Calu3 (cell line): ENCODE measurements around the gene ITCH. TPM values are rescaled to one million over a fixed set of nuclear protein-coding genes. Genes with fewer than 3 reads are reported as not detected.

Experiments used
- BruUV-seq: library from RNA; stranded (reverse); fragments of 400-500 nt; replicated peaks from 2 replicates; lab custom pipeline; 2021; lab: Mats Ljungman, UMichigan
- CTCF ChIA-PET: fragments of 300-600 bp; sonication (Branson Sonifier 250); formaldehyde crosslinking; loops from one replicate; lab custom pipeline; 2022; ENCODE audit warnings: antibody characterized with exemption; lab: Charles Lee
- DNase-seq: peaks from one replicate; pipeline ENCODE4 v3.0.0; 2022
- H3K27ac Mint-ChIP-seq: one replicate; pipeline ENCODE4 v1.8.0; 2022; ENCODE audit warnings: mixed read lengths; ENCODE audit not compliant: unreplicated experiment
- H3K27me3 Mint-ChIP-seq: one replicate; pipeline ENCODE4 v1.8.0; 2022; ENCODE audit warnings: mixed read lengths; ENCODE audit not compliant: unreplicated experiment
- H3K36me3 Mint-ChIP-seq: one replicate; pipeline ENCODE4 v1.8.0; 2022; ENCODE audit warnings: mild to moderate bottlenecking, moderate library complexity, mixed read lengths; ENCODE audit not compliant: insufficient read depth, unreplicated experiment
- H3K4me1 Mint-ChIP-seq: one replicate; pipeline ENCODE4 v1.8.0; 2022; ENCODE audit warnings: mild to moderate bottlenecking, low read depth, mixed read lengths; ENCODE audit not compliant: unreplicated experiment
- H3K4me3 Mint-ChIP-seq: one replicate; pipeline ENCODE4 v1.8.0; 2022; ENCODE audit warnings: mild to moderate bottlenecking, low read depth, moderate library complexity, mixed read lengths; ENCODE audit not compliant: unreplicated experiment
- H3K9me3 Mint-ChIP-seq: one replicate; pipeline ENCODE4 v1.8.0; 2022; ENCODE audit warnings: low read depth, mixed read lengths; ENCODE audit not compliant: unreplicated experiment
- intact Hi-C: fragments of 100-400 bp; cut with micrococcal nuclease; formaldehyde crosslinking; loops from one replicate; pipeline ENCODE4 v1.10.0; 2022; ENCODE audit not compliant: unreplicated experiment
- total RNA-seq: library from RNA; stranded (reverse); gene quantifications from 2 replicates; pipeline ENCODE4 v1.2.3, GENCODE V29; 2022
- TF ChIP-seq, protein P1 (sequence below): fragments of 200-600 bp; IDR thresholded peaks from one replicate; pipeline ENCODE4 v1.8.0; 2022; ENCODE audit warnings: antibody characterized with exemption; ENCODE audit not compliant: unreplicated experiment

Gene ITCH
- total RNA-seq, 1 experiment from 2014 or later: 91.6 TPM

DNA sequence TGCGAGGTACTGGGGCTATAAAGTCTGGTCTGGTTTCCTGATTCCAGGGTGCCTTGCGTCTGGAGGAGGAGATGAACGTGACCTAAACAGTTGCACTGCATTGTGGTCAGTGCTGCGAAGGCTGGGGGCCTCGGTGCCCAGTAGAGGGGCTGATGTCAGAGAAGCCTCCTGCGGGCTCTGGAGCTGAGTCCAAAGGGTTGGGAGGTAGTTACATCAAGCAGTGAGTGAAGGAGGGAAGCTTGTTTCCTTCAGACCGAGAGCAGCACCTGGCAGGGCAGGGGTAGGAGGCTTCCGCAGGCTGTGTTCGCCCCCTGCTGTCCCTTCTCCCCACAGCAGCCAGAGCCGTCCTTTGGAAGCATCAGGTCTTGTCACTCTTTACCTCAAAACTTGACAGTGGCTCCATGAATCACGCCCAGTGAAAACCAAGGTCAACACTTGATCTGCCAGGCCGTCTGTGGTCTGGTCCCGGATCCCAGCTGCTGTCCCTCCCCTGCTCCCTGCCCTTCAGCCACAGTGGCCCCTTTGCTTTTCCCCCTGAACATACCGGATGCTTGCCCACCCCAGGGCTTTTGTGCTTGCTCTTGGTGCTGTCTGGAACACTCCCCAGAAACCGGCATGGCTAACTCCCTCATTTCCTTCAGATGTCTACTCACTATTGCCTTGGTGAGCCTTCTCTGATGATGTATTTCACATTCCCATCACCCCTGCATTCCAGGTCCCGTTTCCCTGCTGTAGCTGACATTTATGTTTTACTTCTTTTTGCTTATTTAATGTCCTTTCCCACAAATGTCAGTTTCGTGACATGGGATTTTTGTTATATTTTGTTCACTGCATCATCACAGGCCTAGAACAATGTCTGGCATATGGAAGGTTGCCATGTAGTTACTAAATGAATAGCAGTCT is 160.1 kb downstream of the ITCH start:
- TF ChIP-seq, protein P1, sequence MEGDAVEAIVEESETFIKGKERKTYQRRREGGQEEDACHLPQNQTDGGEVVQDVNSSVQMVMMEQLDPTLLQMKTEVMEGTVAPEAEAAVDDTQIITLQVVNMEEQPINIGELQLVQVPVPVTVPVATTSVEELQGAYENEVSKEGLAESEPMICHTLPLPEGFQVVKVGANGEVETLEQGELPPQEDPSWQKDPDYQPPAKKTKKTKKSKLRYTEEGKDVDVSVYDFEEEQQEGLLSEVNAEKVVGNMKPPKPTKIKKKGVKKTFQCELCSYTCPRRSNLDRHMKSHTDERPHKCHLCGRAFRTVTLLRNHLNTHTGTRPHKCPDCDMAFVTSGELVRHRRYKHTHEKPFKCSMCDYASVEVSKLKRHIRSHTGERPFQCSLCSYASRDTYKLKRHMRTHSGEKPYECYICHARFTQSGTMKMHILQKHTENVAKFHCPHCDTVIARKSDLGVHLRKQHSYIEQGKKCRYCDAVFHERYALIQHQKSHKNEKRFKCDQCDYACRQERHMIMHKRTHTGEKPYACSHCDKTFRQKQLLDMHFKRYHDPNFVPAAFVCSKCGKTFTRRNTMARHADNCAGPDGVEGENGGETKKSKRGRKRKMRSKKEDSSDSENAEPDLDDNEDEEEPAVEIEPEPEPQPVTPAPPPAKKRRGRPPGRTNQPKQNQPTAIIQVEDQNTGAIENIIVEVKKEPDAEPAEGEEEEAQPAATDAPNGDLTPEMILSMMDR: peak; percentile 88
- CTCF ChIA-PET: interaction anchor here (0.6 to 2.7 kb wide), 14 partner anchors 9 to 1800 kb away, joined by 3 to 51 read pairs (median 4); partner anchors contain the start of gene AHCY
- Mint-ChIP-seq H3K27ac (peak overlapping the region; percentile 39), H3K4me3 (no peak overlapping the region), H3K9me3 (no peaks in the 10 kb centered on the region), H3K4me1 (peaks cover 71% of the 10 kb centered on the region), H3K27me3 (no peaks in the 10 kb centered on the region), H3K36me3 (peaks cover 58% of the 10 kb centered on the region)
- intact Hi-C loops: loop anchor here (2.0 to 5.0 kb wide), 2 partner anchors 41 to 210 kb away; no protein-coding TSS in a partner anchor
- DNase-seq: peak; percentile 84
- no TSS peak for BruUV-seq

DNA sequence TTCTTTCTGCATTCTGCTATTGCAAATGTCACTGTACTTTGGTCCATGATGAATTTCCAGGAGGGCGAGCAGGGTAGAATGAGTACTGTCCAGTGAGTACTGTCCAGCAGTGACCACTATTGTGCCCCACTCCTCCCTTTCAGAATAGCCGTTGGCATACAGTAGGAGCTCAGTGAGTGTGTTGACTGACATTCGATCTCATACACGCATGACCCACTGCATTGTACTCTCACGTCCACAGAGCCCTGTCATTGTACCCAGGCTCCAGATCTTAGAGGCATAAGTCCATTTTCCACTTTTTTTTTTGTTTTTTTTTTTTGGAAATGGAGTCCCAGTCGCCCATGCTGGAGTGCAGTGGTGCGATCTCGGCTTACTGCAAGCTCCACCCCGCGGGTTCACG is 161.4 kb downstream of the ITCH start:
- no peak for DNase-seq
- CTCF ChIA-PET: interaction anchor here (0.7 to 2.7 kb wide), 3 partner anchors 10 to 334 kb away, joined by 4 to 18 read pairs (median 10); no protein-coding TSS in a partner anchor
- H3K4me3 Mint-ChIP-seq: no peak overlapping the region
- H3K27ac Mint-ChIP-seq: no peak overlapping the region
- H3K4me1 Mint-ChIP-seq: peaks cover 75% of the 10 kb centered on the region
- H3K36me3 Mint-ChIP-seq: peaks cover 62% of the 10 kb centered on the region
- intact Hi-C loops: loop anchor here (5.0 kb wide), 1 partner anchor 42 kb away; no protein-coding TSS in a partner anchor
- TF ChIP-seq, protein P1: no peak
- H3K27me3 Mint-ChIP-seq: no peaks in the 10 kb centered on the region
- no TSS peak for BruUV-seq
- no peaks in the 10 kb centered on the region for H3K9me3 Mint-ChIP-seq

DNA sequence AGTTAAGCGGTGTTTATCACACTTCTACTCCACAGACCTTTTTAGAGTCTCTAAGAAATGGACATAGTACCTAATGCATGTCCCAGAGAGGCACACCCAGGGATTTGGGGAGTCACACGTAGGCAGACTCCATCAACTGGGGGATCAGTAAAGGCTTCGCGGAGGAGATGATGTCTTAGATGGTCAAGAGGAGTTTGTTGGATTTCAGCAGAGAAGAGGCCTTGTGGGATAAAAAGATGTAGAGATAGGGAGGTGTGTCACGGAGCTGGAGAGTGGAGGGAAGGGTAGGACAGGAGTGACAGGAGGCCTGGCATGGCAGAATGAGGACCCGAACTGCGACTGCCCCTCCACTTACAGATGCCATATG is 162.3 kb downstream of the ITCH start:
- DNase-seq: no peak
- intact Hi-C loops: no loop called here
- CTCF ChIA-PET: interaction anchor here (0.6 to 1.6 kb wide), 4 partner anchors 213 to 379 kb away, joined by 3 to 8 read pairs (median 4); no protein-coding TSS in a partner anchor
- Mint-ChIP-seq H3K4me3 (peak overlapping the region; percentile 64), H3K4me1 (peaks cover 76% of the 10 kb centered on the region), H3K27me3 (no peaks in the 10 kb centered on the region), H3K9me3 (no peaks in the 10 kb centered on the region), H3K27ac (peak overlapping the region; percentile 90), H3K36me3 (peaks cover 71% of the 10 kb centered on the region)
- TF ChIP-seq, protein P1: no peak
- no TSS peak for BruUV-seq

DNA sequence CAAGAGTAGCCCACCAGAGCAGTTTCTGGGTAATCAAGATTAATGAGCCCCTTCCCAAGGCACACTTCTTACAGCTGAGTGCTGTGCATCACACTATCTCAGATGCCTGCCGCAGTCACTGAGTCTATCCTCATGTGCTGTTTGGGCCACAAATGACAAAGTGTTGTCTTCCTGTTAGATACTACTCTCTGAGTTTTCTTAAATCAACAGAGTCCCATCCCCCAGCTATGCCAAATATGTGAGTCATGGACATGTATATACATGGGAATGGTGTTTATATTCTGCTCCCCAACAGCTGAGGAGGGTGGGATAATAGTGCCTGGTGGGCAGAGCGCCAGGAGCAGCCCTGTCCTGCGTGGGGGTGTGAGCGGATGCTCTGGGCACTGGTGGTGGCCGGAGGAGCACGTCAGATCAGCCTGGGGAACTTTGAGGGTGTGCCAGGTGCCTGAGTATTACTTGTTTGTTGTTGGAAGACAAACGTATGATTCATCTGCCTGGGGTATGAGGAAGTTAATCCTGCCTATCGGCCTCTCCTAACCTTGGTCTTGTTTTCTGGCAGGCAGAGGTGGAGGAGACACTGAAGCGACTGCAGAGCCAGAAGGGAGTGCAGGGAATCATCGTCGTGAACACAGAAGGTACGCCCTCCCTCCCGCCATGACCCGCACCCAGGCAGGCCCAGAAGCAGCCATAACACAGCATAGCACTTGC is 162.8 kb downstream of the ITCH start:
- TF ChIP-seq, protein P1: no peak
- intact Hi-C loops: no loop called here
- no peaks in the 10 kb centered on the region for H3K9me3 Mint-ChIP-seq
- no peaks in the 10 kb centered on the region for H3K27me3 Mint-ChIP-seq
- peak overlapping the region; percentile 64 for H3K4me3 Mint-ChIP-seq
- BruUV-seq: no TSS peak
- peaks cover 74% of the 10 kb centered on the region for H3K36me3 Mint-ChIP-seq
- H3K4me1 Mint-ChIP-seq: peaks cover 81% of the 10 kb centered on the region
- peak overlapping the region; percentile 90 for H3K27ac Mint-ChIP-seq
- CTCF ChIA-PET: interaction anchor here (0.5 to 1.6 kb wide), 4 partner anchors 213 to 379 kb away, joined by 3 to 8 read pairs (median 5); no protein-coding TSS in a partner anchor
- DNase-seq: peak; percentile 98
